Naive B cell (primary cell): Measurements from ENCODE around the gene SLC25A40. TPM values are rescaled to one million over a fixed set of nuclear protein-coding genes. Genes with fewer than 3 reads are reported as not detected.
"Not testable (repeated sequence)": the region's sequence is repeated elsewhere in the genome, so short reads cannot be mapped to it uniquely, and the experiment has no call there.

ENCODE experiments used
- ATAC-seq, 2 donors: fragments of 150-1000 bp; cut with Tn5 transposase; 2 replicates each; pipeline ENCODE4 v1.10.0; 2021; ENCODE audit warnings: low read depth in 2 of 2, mild to moderate bottlenecking in 2 of 2, moderate library complexity in 2 of 2
- DNase-seq: peaks from one replicate; pipeline ENCODE4 v3.0.0; 2022
- H3K27ac Mint-ChIP-seq, 6 donors: one replicate each; pipeline ENCODE4 v1.8.0; 2020 to 2022; ENCODE audit warnings: mild to moderate bottlenecking in 6 of 6, mixed read lengths in 6 of 6, moderate library complexity in 5 of 6, inconsistent platforms in 2 of 6
- H3K27me3 Mint-ChIP-seq, 3 donors: one replicate each; pipeline ENCODE4 v1.8.0; 2021 to 2022; ENCODE audit warnings: mixed read lengths in 3 of 3, mild to moderate bottlenecking in 1 of 3
- H3K36me3 Mint-ChIP-seq, 2 donors: one replicate each; pipeline ENCODE4 v1.8.0; 2020 to 2022; ENCODE audit warnings: mixed read lengths in 2 of 2, inconsistent platforms in 1 of 2, mild to moderate bottlenecking in 1 of 2
- H3K4me1 Mint-ChIP-seq, 3 donors: one replicate each; pipeline ENCODE4 v1.8.0; 2020 to 2022; ENCODE audit warnings: mixed read lengths in 3 of 3, inconsistent platforms in 1 of 3, mild to moderate bottlenecking in 1 of 3, moderate library complexity in 1 of 3
- H3K4me3 Mint-ChIP-seq, 8 donors: one replicate each; pipeline ENCODE4 v1.8.0; 2020 to 2022; ENCODE audit warnings: mild to moderate bottlenecking in 8 of 8, mixed read lengths in 8 of 8, moderate library complexity in 8 of 8, inconsistent platforms in 2 of 8
- H3K9me3 Mint-ChIP-seq, 7 donors: one replicate each; pipeline ENCODE4 v1.8.0; 2020 to 2022; ENCODE audit warnings: mixed read lengths in 7 of 7, mild to moderate bottlenecking in 5 of 7, inconsistent platforms in 2 of 7, moderate library complexity in 1 of 7
- polyA plus RNA-seq, 6 donors: library from polyadenylated mRNA; unstranded; fragments of 300-500 nt; fragmentation: Illumina TruSeq; gene quantifications; one replicate each; pipeline ENCODE4 v1.2.3, GENCODE V29; 2021; ENCODE audit warnings: low read depth in 6 of 6

Gene SLC25A40
- polyA plus RNA-seq, 6 donors from 2014 or later = 0.50 to 16.7 (median 10.9) TPM

DNA sequence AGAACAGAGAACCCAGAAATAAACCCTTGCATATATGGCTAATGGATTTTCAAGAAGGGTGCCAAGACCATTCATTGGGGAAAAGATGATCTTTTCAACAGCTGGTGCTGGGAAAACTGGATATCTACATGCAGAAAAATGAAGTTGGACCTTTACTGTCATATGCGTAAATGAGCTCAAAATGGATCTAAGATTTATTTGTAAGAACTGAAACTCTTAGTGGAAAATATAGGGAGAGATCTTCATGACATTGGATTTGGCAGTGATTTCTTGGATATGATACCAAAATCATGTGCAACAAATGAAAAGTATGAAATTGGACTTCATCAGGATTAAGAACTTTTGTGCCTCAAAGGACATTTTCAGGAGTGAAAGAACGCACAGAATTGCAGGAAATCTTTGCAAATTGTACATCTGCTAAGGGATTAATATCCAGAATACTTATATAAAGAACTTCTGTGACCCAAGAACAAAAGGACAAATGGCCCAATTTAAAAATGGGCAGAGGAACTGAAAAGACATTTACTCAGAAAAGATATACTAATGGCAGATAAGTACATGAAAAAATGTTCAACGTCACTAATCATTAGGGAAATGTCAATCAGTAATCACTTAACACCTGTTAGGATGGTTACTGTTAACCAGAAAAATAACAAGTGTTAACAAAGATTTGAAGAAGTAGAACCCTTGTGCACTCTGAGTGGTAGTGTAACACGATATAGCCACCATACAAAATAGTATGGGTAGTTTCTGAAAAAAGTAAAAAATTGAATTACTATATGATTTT is 6.2 kb upstream of the SLC25A40 start:
- H3K4me1 Mint-ChIP-seq = peaks cover 0 to 10% (median 0%) of the 10 kb centered on the region in 3 donors

DNA sequence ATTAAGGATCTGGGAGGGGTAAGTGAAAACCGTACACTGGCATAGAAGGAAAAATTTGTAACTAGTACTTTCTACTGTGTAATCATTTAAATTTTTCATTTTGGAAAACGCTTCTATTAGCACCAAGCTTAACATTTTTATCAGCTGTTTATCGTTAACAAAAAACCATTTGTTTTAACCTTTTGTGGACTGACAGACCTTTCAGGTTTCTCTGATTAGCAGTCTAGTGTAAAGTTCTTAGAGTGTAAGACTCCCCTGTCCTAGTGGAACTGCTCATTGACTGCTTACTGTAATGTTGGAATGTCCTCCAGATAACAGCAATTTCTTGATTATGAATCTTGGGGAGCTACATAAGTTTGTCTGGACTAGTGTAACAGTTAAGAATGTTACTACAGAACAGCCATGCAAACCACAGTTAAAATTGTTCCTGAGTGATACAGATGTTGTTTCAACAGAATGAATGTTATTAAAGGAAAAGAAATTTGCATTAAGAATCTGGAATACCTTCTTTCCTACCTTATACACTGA is 2.1 kb upstream of the SLC25A40 start:
- no peaks in the 10 kb centered on the region for H3K27me3 Mint-ChIP-seq
- peak overlapping the region in 4 of 8 donors; percentile 12 to 98 (median 20) for H3K4me3 Mint-ChIP-seq
- no peaks in the 10 kb centered on the region for H3K9me3 Mint-ChIP-seq
- no peak overlapping the region for H3K27ac Mint-ChIP-seq
- ATAC-seq (no peak), DNase-seq (no peak)
- peaks cover 19 to 39% (median 21%) of the 10 kb centered on the region in 3 donors for H3K4me1 Mint-ChIP-seq
- H3K36me3 Mint-ChIP-seq = no peaks in the 10 kb centered on the region

More for the DNA sequence above, 6.2 kb upstream of the SLC25A40 start:
- Mint-ChIP-seq H3K27me3 (no peaks in the 10 kb centered on the region), H3K4me3 (no peak overlapping the region), H3K27ac (no peak overlapping the region), H3K9me3 (no peaks in the 10 kb centered on the region), H3K36me3 (peaks cover 5 to 7% of the 10 kb centered on the region in 2 donors)
- ATAC-seq (no peak), DNase-seq (no peak)

DNA sequence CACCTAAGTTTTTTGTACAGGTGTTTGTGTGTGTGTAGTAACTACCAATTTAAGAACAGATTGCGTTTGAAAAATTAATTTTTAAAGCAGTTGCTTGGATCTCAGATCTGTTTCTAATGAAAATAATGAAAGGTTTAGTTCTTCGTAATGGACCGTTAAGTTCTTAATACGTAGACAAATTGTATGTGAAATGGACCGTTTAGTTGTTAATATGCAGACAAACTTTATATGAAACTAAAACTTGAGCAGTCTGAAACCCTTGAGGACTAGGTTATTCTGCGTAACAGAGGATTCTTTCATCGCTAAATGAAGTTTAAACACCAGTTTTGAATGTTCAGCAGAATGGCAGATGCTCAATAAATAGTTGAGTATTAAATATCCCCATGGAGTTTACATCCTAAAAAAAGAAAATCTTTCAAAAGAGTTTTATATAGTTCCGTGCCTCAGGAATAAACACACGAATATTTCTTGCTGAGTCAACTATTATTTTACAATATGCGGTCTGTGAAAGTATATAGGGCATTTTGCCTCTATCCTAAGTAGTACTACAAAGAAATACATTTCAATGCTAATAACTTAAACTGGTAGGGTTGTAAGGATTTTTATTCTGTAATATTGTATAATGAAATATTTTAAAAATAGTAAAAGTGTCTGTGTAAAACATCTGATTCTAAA is 1.3 kb upstream of the SLC25A40 start:
- Mint-ChIP-seq H3K4me1 (peaks cover 24 to 44% (median 27%) of the 10 kb centered on the region in 3 donors), H3K36me3 (no peaks in the 10 kb centered on the region)

DNA sequence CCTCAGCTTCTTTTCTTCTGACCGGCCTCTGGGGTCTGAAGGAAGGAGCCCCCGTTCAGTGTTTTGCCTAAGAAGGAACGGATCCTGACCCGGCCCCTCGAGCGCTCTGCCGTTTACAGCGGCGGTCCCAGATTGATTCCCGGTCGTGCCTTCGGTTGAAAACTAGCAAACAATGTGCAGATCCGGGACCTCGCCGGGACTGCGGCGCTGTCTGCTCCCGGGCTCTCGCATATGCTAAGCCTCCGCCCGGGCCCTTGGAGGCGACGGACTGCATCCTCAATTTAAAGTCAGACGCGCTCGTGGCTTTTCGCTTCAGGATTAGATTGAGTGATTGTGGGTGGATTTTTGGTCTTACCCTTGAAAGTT is 692 bp upstream of the SLC25A40 start:
- DNase-seq (no peak), ATAC-seq (peak; percentile 6 to 9)
- Mint-ChIP-seq H3K4me1 (peaks cover 24 to 44% (median 33%) of the 10 kb centered on the region in 3 donors), H3K36me3 (no peaks in the 10 kb centered on the region), H3K9me3 (no peaks in the 10 kb centered on the region), H3K27ac (peak overlapping the region; percentile 97 to 99 (median 99)), H3K27me3 (no peaks in the 10 kb centered on the region), H3K4me3 (peak overlapping the region; percentile 95 to 99 (median 98))

More for the DNA sequence above, 1.3 kb upstream of the SLC25A40 start:
- peak overlapping the region; percentile 49 to 99 (median 98) for H3K27ac Mint-ChIP-seq
- no peak for ATAC-seq
- H3K9me3 Mint-ChIP-seq = no peaks in the 10 kb centered on the region
- DNase-seq = peak; percentile 5
- no peaks in the 10 kb centered on the region for H3K27me3 Mint-ChIP-seq
- H3K4me3 Mint-ChIP-seq = peak overlapping the region; percentile 95 to 99 (median 98)

DNA sequence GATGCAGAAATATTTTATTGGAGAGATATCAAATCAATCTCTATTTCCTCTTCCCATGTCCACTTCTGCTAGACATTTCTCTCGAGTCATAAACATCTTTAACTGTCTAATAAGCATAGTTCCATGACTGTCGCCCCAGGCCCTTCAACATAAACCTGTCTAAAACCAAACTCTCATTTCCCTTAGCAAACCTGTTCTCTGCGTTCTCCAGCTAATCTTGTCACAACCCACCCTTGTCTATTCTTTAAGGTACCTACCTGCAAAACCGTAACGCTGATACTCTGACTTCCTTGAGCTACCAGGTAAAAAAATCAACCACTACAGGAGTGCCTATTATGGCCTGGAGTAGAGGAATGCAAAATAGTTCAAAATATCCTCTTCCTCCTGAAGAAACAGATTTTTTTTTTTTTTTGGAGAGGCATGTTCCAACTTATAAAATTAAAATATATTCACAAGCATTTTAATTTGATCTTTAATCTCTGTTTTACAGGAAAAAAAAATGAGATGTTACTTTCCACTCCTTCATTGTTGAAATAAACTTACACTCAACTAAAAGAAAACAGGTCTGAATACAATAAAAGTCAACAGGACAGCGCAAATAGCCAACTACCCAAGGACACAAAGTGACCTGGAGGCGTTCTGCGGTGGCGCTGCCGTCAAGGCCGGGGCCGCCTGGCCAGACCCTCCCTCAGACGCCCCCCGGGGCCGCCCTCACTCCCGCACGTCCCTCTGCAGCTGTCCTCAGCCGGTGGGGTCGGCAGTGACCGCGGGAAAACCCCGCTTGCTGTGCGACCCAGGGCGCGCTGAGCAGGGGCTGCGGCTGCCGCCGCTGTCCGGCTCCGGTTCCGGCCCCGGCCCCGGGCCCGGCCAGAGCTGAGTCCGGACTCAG is 765 bp downstream of the SLC25A40 start:
- H3K27me3 Mint-ChIP-seq = no peaks in the 10 kb centered on the region
- DNase-seq = peak; percentile 4
- no peaks in the 10 kb centered on the region for H3K9me3 Mint-ChIP-seq
- peaks cover 0 to 8% of the 10 kb centered on the region in 2 donors for H3K36me3 Mint-ChIP-seq
- peak overlapping the region; percentile 85 to 99 (median 98) for H3K4me3 Mint-ChIP-seq
- ATAC-seq = no peak
- H3K27ac Mint-ChIP-seq = peak overlapping the region; percentile 26 to 99 (median 96)
- H3K4me1 Mint-ChIP-seq = peaks cover 24 to 44% (median 33%) of the 10 kb centered on the region in 3 donors

DNA sequence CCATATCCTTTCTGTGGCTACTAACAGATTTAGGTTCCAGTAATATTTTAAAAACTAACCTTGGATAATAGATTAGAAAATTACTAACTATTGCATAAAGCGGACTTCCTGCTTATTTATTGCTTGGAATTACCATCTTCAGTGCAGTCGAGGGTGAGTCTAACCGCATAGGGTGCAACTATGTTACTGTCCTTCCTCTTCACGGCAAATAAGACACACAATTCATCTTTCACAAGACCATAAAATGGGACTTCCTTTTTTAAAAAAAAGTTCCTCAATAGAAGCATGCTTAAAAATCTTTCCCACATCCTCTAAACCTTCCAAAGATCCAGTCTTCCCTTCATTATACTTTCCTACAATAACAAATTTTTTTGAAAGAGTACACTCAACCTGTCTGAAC is 2.1 kb downstream of the SLC25A40 start:
- H3K27me3 Mint-ChIP-seq = no peaks in the 10 kb centered on the region
- H3K27ac Mint-ChIP-seq = peak overlapping the region; percentile 10 to 97 (median 85)
- peaks cover 0 to 8% of the 10 kb centered on the region in 2 donors for H3K36me3 Mint-ChIP-seq
- H3K4me3 Mint-ChIP-seq = peak overlapping the region in 6 of 8 donors; percentile 33 to 98 (median 90)
- no peaks in the 10 kb centered on the region for H3K9me3 Mint-ChIP-seq
- DNase-seq (peak; percentile 16), ATAC-seq (no peak)
- peaks cover 24 to 39% (median 33%) of the 10 kb centered on the region in 3 donors for H3K4me1 Mint-ChIP-seq

DNA sequence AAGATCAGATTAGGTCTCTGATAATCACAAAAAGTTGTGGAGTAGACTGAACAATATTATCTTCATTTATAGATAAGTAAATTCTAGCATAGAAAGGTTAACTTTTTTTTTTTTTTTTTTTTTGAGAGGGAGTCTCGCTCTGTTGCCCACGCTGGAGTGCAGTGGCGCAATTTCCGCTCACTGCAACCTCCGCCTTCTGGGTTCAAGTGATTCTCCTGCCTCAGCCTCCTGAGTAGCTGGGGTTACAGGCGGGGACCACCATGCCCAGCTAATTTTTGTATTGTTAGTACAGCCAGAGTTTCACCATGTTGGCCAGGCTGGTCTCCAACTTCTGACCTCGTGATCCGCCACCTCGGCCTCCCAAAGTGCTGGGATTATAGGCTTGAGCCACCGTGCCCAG is 2.8 kb downstream of the SLC25A40 start:
- H3K27me3 Mint-ChIP-seq, H3K36me3 Mint-ChIP-seq, DNase-seq, ATAC-seq, H3K9me3 Mint-ChIP-seq: not testable (repeated sequence)
- H3K4me1 Mint-ChIP-seq = peaks cover 24 to 37% (median 33%) of the 10 kb centered on the region in 3 donors
- peak overlapping the region in 2 of 6 donors; percentile 40 to 62 for H3K27ac Mint-ChIP-seq
- H3K4me3 Mint-ChIP-seq = peak overlapping the region in 1 of 8 donors; percentile 1

DNA sequence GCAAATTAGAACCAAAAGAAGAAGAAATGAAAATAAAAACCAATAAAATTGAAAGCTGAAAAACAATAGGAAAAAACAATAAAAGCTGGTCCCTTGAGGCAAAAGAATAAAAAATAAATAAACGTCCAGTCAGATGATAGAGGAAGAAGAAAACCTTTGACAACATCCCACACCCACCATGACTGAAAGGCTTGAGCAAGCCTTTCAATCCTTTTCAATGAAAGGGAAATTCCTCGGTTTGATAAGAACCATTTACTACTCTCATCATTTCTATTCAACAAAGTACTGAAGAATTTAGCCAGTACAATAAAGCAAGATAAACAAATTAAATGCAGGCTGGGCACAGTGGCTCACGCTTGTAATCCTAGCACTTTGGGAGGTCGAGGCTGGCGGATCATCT is 3.8 kb downstream of the SLC25A40 start:
- Mint-ChIP-seq H3K4me1 (peaks cover 24 to 34% (median 33%) of the 10 kb centered on the region in 3 donors), H3K36me3 (peaks cover 4 to 8% of the 10 kb centered on the region in 2 donors), H3K4me3 (no peak overlapping the region), H3K27ac (peak overlapping the region in 1 of 6 donors; percentile 9), H3K27me3 (no peaks in the 10 kb centered on the region), H3K9me3 (peaks cover 0 to 3% (median under 1%) of the 10 kb centered on the region in 7 donors)
- DNase-seq (no peak), ATAC-seq (no peak)

DNA sequence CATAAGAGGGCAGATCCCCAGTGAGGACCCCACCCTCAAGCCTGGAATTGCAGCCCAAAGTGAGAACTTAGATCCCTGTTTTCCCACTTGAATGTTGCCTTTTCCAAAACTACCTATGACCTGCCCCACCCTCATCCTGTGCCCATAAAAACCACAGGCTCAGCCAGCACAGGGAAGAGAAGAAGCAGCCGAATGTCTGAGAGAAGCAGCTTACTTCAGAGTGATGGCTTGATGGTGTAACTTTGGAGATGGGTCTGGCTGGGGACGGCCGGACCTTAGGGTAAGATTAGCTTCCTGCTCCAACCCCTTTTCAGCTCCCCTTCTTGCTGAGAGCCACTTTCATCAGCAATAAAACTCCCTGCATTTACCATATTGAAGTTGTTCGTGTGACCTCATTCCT is 5.7 kb downstream of the SLC25A40 start:
- no peak for ATAC-seq
- Mint-ChIP-seq H3K4me1 (peaks cover 24 to 33% (median 26%) of the 10 kb centered on the region in 3 donors), H3K27me3 (no peaks in the 10 kb centered on the region), H3K27ac (no peak overlapping the region), H3K9me3 (peaks cover 6 to 20% (median 18%) of the 10 kb centered on the region in 7 donors), H3K4me3 (no peak overlapping the region), H3K36me3 (peaks cover 16 to 22% of the 10 kb centered on the region in 2 donors)
- DNase-seq = no peak

DNA sequence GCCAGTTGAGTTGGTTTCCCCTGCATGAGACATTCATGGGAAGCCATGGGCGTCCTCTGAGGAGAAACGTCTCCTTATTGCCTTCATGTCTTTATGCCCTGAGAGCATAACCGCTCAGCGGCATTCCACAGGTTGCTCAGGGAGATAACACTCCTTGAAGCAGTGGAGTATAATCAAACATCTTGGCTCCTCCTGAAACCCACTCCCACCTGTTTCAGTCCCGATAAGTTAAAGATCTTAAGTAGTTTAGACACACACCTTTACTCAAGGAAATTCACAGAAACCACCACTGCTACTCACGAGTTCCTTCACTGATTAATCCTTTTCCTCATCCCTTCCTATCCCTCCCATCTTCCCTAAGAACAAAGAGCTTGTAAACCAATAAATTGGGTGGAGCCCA is 9.6 kb downstream of the SLC25A40 start:
- Mint-ChIP-seq H3K4me1 (peaks cover 7 to 12% (median 7%) of the 10 kb centered on the region in 3 donors), H3K27ac (peak overlapping the region in 3 of 6 donors; percentile 8 to 56 (median 19)), H3K9me3 (peaks cover 6 to 24% (median 22%) of the 10 kb centered on the region in 7 donors), H3K36me3 (peaks cover 24 to 38% of the 10 kb centered on the region in 2 donors)
- not testable (repeated sequence) for H3K27me3 Mint-ChIP-seq, H3K4me3 Mint-ChIP-seq, DNase-seq, ATAC-seq

DNA sequence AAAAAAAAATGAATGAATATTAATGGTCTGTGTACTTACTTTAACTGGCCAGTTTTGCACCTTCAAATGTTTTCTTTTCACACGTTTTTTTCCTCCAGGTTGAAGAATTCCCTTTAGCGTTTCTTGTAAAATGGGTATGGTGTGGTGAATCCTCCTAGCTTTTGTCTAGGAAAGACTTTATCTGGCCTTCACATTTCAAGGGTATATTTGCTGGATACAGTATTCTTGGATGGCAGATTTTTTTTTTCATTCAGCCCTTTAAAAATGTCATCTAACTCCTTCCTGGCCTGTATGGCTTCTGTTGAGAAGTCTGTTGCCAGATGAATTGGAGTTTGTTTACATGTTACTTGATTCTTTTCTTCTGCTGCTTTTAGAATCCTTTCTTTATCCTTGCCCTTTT is 10.1 kb downstream of the SLC25A40 start:
- H3K27ac Mint-ChIP-seq = peak overlapping the region in 1 of 6 donors; percentile 56
- peaks cover 6 to 24% (median 22%) of the 10 kb centered on the region in 7 donors for H3K9me3 Mint-ChIP-seq
- peaks cover 24 to 36% of the 10 kb centered on the region in 2 donors for H3K36me3 Mint-ChIP-seq
- ATAC-seq (no peak), DNase-seq (no peak)
- no peaks in the 10 kb centered on the region for H3K27me3 Mint-ChIP-seq
- H3K4me3 Mint-ChIP-seq = no peak overlapping the region
- peaks cover 7 to 12% (median 7%) of the 10 kb centered on the region in 3 donors for H3K4me1 Mint-ChIP-seq

DNA sequence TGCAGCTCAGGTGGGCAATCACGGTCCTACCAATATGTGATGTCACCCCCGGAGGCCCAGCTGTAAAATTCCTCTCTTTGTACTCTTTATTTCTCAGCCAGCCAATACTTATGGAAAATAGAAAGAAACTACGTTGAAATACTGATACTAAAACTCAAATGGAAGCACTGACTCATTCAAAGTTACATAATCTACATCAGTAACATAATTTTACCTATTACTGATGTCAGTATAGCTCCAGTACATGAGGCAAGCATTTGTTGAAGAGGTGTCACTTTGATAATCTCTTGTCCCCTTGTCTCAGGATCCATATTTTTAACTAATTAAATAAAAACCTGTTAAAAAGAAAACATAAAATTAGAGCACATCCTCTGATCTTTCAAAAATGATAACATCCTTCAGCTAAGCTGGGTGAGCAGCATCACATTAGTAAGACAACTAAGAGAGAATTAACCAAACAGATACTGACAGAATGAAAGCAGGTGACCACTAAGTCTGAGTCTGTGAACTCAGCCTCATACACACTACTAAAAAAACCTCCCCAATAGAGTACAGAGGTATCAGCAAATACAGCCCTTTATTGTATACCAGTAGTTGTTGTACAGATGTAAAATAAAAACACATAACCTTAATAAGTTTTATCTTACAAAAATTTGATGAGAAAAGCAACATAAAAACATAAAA is 17.6 kb downstream of the SLC25A40 start:
- Mint-ChIP-seq H3K4me3 (no peak overlapping the region), H3K27ac (peak overlapping the region in 5 of 6 donors; percentile 37 to 75 (median 41)), H3K36me3 (peaks cover 12 to 24% of the 10 kb centered on the region in 2 donors), H3K4me1 (peaks cover 6 to 7% (median 7%) of the 10 kb centered on the region in 3 donors), H3K27me3 (no peaks in the 10 kb centered on the region), H3K9me3 (peaks cover 0 to 4% (median 2%) of the 10 kb centered on the region in 7 donors)
- DNase-seq = no peak
- no peak for ATAC-seq
